8988T (cell line): ENCODE results near the gene STN1.
A peak's percentile ranks its signal among the peaks of the same experiment; 100 is the strongest.
"Not testable (repeated sequence)": the region's sequence is repeated elsewhere in the genome, so short reads cannot be mapped to it uniquely, and the experiment has no call there.

Experiments used
- DNase-seq: peaks from one replicate; pipeline ENCODE4 v3.0.0; 2011

The STN1 gene

GRCh38 chr10:103856797-103857170 is 61.2 kb downstream of the STN1 start:
- no peak for DNase-seq

GRCh38 chr10:103855852-103856796 is 61.9 kb downstream of the STN1 start:
- no peak for DNase-seq

GRCh38 chr10:103855424-103855823 is 62.6 kb downstream of the STN1 start, which contains the start of gene SH3PXD2A:
Gene SH3PXD2A (minus strand): TSS chr10:103855576. CDS start chr10:103855266, 310 bp downstream.
- DNase-seq, result peak; percentile 82

GRCh38 chr10:103854686-103855391 is 63.1 kb downstream of the STN1 start:
- peak; percentile 78 for DNase-seq

GRCh38 chr10:103854265-103854685 is 63.7 kb downstream of the STN1 start:
- no peak for DNase-seq

- DNase-seq, result no peak
Measured at GRCh38 chr10:103853428-103854264, 64.3 kb downstream of the STN1 start.

- no peak for DNase-seq
Measured at GRCh38 chr10:103852856-103853255, 65.1 kb downstream of the STN1 start.

GRCh38 chr10:103852189-103852711 is 65.7 kb downstream of the STN1 start:
- no peak for DNase-seq

- no peak for DNase-seq
Measured at GRCh38 chr10:103851261-103851660, 66.7 kb downstream of the STN1 start.

GRCh38 chr10:103850572-103850895 is 67.5 kb downstream of the STN1 start:
- no peak for DNase-seq

GRCh38 chr10:103849880-103850571 is 68.0 kb downstream of the STN1 start:
- no peak for DNase-seq

GRCh38 chr10:103849212-103849877 is 68.6 kb downstream of the STN1 start:
- DNase-seq, result no peak

- DNase-seq, result peak; percentile 61
Measured at GRCh38 chr10:103847909-103848468, 70.0 kb downstream of the STN1 start.

- DNase-seq, result no peak
Measured at GRCh38 chr10:103847346-103847745, 70.6 kb downstream of the STN1 start.

- no peak for DNase-seq
Measured at GRCh38 chr10:103845972-103846371, 72.0 kb downstream of the STN1 start.

GRCh38 chr10:103845346-103845745 is 72.6 kb downstream of the STN1 start:
- DNase-seq, result not testable (repeated sequence)

GRCh38 chr10:103843854-103844570 is 74.0 kb downstream of the STN1 start:
- no peak for DNase-seq

GRCh38 chr10:103843045-103843444 is 74.9 kb downstream of the STN1 start:
- DNase-seq, result no peak

- no peak for DNase-seq
Measured at GRCh38 chr10:103842605-103843004, 75.4 kb downstream of the STN1 start.

GRCh38 chr10:103841519-103841918 is 76.5 kb downstream of the STN1 start:
- DNase-seq, result no peak

- no peak for DNase-seq
Measured at GRCh38 chr10:103840740-103841070, 77.3 kb downstream of the STN1 start.
